Right renal pelvis (tissue), 4 donors: Measurements from ENCODE around the gene SEMA3G. TPM values are rescaled to one million over a fixed set of nuclear protein-coding genes. Genes with fewer than 3 reads are reported as not detected.

Source experiments
- polyA plus RNA-seq, 4 donors: library from polyadenylated mRNA; unstranded; fragments of 120-200 nt; gene quantifications; one replicate each; pipeline ENCODE4 v1.2.1, GENCODE V29; 2013; ENCODE audit not compliant: insufficient read length in 4 of 4

Gene SEMA3G
- polyA plus RNA-seq, 4 donors: 28.6 to 44.4 (median 33.6) TPM

Other genes with a start within 250 kb of the SEMA3G start
- gene ALAS1, start 246.9 kb downstream of the SEMA3G start, polyA plus RNA-seq: 10 to 100 TPM; 46.2 to 53.4 (median 48.1) TPM
- under 1 TPM; 0.08 to 0.27 (median 0.19) TPM for gene TLR9, start 219.5 kb downstream of the SEMA3G start, polyA plus RNA-seq
- gene TWF2, start 205.9 kb downstream of the SEMA3G start, polyA plus RNA-seq: 10 to 100 TPM; 26.0 to 36.8 (median 28.0) TPM
- gene PPM1M, start 199.3 kb downstream of the SEMA3G start, polyA plus RNA-seq: 10 to 100 TPM; 17.9 to 20.6 (median 20.1) TPM
- 100 to 1,000 TPM in 3 of 4 donors, 10 to 100 TPM in 1; 92.9 to 110 (median 106) TPM for gene WDR82, start 166.5 kb downstream of the SEMA3G start, polyA plus RNA-seq
- gene GLYCTK, start 157.3 kb downstream of the SEMA3G start, polyA plus RNA-seq: 10 to 100 TPM; 29.6 to 45.1 (median 33.0) TPM
- gene DNAH1, start 128.8 kb downstream of the SEMA3G start, polyA plus RNA-seq: 1 to 10 TPM; 7.0 to 10.0 (median 8.3) TPM
- gene BAP1, start 35.1 kb downstream of the SEMA3G start, polyA plus RNA-seq: 10 to 100 TPM; 82.3 to 89.3 (median 84.5) TPM
- 10 to 100 TPM in 1 of 4 donors, 1 to 10 TPM in 3; 8.0 to 10.4 (median 8.6) TPM for gene PHF7, start 34.4 kb downstream of the SEMA3G start, polyA plus RNA-seq
- gene TNNC1, start 8.9 kb upstream of the SEMA3G start, polyA plus RNA-seq: 1 to 10 TPM; 4.3 to 8.2 (median 6.6) TPM
- gene NISCH, start 10.5 kb upstream of the SEMA3G start, polyA plus RNA-seq: 100 to 1,000 TPM in 3 of 4 donors, 10 to 100 TPM in 1; 95.0 to 110 (median 105) TPM
- 10 to 100 TPM; 31.3 to 42.3 (median 38.5) TPM for gene STAB1, start 50.2 kb upstream of the SEMA3G start, polyA plus RNA-seq
- 100 to 1,000 TPM; 130 to 160 (median 147) TPM for gene NT5DC2, start 88.8 kb upstream of the SEMA3G start, polyA plus RNA-seq
- 10 to 100 TPM; 15.2 to 24.7 (median 18.3) TPM for gene UQCC5, start 91.5 kb upstream of the SEMA3G start, polyA plus RNA-seq
- gene PBRM1, start 240.8 kb upstream of the SEMA3G start, polyA plus RNA-seq: 10 to 100 TPM; 55.6 to 67.0 (median 64.2) TPM
- gene GNL3, start 240.9 kb upstream of the SEMA3G start, polyA plus RNA-seq: 100 to 1,000 TPM in 2 of 4 donors, 10 to 100 TPM in 2; 84.9 to 105 (median 100) TPM